ENCODE data around the gene CFAP54. TPM values are rescaled to one million over a fixed set of nuclear protein-coding genes. Genes with fewer than 3 reads are reported as not detected.

CFAP54 gene
- total and polyA plus RNA-seq, 2 experiments from 2014 or later = 0.07 to 0.76 TPM

GRCh38 chr12:96623656-96624217, 134.4 kb downstream of the CFAP54 start (continued):
- no peak for TF ChIP-seq CTCF (conservative IDR thresholded peaks at IDR 0.05; ENCODE audit: low read depth in 2 of 2)
- TF ChIP-seq CREB1 (CRISPR knock-in tag; IDR thresholded peaks at IDR 0.05; ENCODE audit: low read depth) = no peak

- Histone ChIP-seq H3F3A (replicated peaks; ENCODE audit: low read depth) (no peaks in the 10 kb centered on the region), H3K4me2 (no peak overlapping the region), H3K4me3 (no peak overlapping the region), H3K27me3 (ENCODE audit: insufficient read depth) (no peaks in the 10 kb centered on the region), H3K79me2 (replicated peaks; ENCODE audit: insufficient read depth) (no peaks in the 10 kb centered on the region), H3K36me3 (ENCODE audit: insufficient read depth) (no peaks in the 10 kb centered on the region), H3K9me2 (ENCODE audit: insufficient read depth) (no peaks in the 10 kb centered on the region), H3K27ac (ENCODE audit: low read depth) (no peak overlapping the region), H4K20me1 (replicated peaks; ENCODE audit: insufficient read depth) (no peaks in the 10 kb centered on the region), H3K4me1 (ENCODE audit: insufficient read depth) (no peaks in the 10 kb centered on the region), H2AFZ (no peak overlapping the region)
- ATAC-seq (no peak), DNase-seq (ENCODE audit: low spot score) (no peak)
- no peak overlapping the region for H3K4me3 Mint-ChIP-seq
- H3K27ac Mint-ChIP-seq = no peak overlapping the region
- no peaks in the 10 kb centered on the region for H3K27me3 Mint-ChIP-seq (ENCODE audit: insufficient read depth, low read depth, poor library complexity)
- H3K9me3 Mint-ChIP-seq = no peaks in the 10 kb centered on the region
- H3K4me1 Mint-ChIP-seq = no peaks in the 10 kb centered on the region
- no peaks in the 10 kb centered on the region for H3K36me3 Mint-ChIP-seq (ENCODE audit: low read depth)
- TF ChIP-seq ZNF462 (CRISPR knock-in tag; IDR thresholded peaks at IDR 0.05) = no peak
- no peak for TF ChIP-seq CREB1 (CRISPR knock-in tag; IDR thresholded peaks at IDR 0.05; ENCODE audit: low read depth)
- no peak for TF ChIP-seq NANOG (IDR thresholded peaks at IDR 0.05; ENCODE audit: borderline replicate concordance)
- no peak for TF ChIP-seq EZH2phosphoT487 (IDR thresholded peaks at IDR 0.05; ENCODE audit: unreplicated experiment)
- TF ChIP-seq ZNF331 (CRISPR knock-in tag; IDR thresholded peaks at IDR 0.05; ENCODE audit: low read depth) = no peak
- TF ChIP-seq EZH2 (IDR thresholded peaks at IDR 0.05; ENCODE audit: low read depth, unreplicated experiment) = no peak
- TF ChIP-seq ETS1 (IDR thresholded peaks at IDR 0.05) = no peak
- no peak for TF ChIP-seq REST (IDR thresholded peaks at IDR 0.05; ENCODE audit: unreplicated experiment)
- no peak for TF ChIP-seq JUNB (IDR thresholded peaks at IDR 0.05; ENCODE audit: unreplicated experiment)
Measured at GRCh38 chr12:96635844-96636243, 146.5 kb downstream of the CFAP54 start.
